Measurements from ENCODE around the gene ALG12.

Gene ALG12

DNA sequence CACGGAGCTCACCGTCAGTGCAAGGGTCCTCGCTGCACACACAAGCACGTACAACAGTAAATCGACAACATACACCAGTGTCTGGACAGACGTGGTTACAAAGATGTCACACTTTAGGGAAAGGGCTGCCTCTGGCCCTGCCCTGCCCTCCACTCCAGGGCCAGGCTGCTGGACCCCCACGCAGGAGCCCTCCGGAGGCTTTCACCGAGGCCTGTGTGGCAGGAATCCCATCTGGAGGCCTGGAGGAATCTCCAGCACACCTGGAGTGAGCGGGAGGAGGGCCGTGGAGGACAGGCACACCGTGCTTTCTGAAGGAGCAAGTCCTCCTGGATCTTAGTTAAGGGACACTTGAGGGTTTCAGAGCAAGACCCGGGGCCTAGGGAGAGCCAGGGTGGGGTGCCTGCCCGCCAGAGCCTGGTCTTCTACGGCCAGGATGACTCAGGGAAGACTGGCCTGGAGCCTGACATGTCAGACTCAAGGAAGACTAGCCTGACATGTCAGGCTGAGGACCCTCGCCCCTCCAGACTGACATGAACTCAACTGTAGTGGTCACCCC lies 40.2 kb upstream of the ALG12 start:
- in situ Hi-C loops (cut with HindIII; ENCODE audit: low sequenced_read_pairs), result no loop called here

- in situ Hi-C loops (cut with HindIII; ENCODE audit: low sequenced_read_pairs), result no loop called here
These were observed 39.7 kb upstream of the ALG12 start for GRCh38 chr22:49957826-49958365.

DNA sequence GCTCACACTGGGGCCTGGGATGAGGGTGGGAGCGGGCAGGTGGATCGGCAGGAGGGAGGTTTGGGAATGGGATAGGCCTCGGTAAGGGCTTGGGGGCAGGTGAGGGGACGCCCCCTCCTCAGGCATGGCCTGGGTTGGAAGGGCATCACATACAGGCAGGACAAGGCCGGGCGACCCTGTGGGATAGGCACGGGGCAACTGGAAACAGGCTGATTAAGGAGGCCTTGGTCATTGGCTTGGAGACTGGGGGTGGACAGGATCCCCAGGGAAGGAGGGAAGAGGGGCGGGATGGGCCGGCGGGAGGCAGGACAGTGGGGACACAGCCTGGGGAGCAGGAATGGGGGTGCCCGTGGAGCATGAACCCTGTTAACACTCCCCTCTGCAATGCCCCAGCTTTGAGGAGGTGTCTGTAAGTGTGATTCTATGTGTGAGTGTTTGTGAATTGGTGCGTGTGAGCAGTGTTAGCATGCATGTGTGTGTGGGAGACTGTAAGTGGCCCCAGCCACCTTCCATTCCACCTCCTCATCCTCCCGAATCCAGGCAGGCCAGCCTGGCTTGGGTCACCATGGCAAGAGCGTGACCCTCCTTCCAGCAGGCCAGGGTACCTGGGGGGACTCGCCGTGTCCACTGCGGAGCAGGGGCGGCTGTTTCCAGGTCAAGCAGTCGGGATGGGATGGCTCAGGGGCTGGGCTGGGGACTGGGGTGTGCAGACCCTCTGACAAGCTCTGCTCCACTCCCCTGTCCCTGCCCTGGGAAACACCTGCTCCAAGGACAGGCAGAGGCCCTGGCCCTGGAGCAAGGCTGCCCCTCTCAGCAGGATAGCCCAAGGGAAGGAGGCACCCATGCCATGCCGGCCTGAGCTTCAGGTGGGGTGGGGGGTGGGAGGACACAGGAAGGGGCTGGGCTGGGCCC lies 38.9 kb upstream of the ALG12 start:
- in situ Hi-C loops (cut with HindIII; ENCODE audit: low sequenced_read_pairs), result no loop called here

- in situ Hi-C loops (cut with HindIII; ENCODE audit: low sequenced_read_pairs), result no loop called here
These were observed 38.2 kb upstream of the ALG12 start for GRCh38 chr22:49956418-49956770.

DNA sequence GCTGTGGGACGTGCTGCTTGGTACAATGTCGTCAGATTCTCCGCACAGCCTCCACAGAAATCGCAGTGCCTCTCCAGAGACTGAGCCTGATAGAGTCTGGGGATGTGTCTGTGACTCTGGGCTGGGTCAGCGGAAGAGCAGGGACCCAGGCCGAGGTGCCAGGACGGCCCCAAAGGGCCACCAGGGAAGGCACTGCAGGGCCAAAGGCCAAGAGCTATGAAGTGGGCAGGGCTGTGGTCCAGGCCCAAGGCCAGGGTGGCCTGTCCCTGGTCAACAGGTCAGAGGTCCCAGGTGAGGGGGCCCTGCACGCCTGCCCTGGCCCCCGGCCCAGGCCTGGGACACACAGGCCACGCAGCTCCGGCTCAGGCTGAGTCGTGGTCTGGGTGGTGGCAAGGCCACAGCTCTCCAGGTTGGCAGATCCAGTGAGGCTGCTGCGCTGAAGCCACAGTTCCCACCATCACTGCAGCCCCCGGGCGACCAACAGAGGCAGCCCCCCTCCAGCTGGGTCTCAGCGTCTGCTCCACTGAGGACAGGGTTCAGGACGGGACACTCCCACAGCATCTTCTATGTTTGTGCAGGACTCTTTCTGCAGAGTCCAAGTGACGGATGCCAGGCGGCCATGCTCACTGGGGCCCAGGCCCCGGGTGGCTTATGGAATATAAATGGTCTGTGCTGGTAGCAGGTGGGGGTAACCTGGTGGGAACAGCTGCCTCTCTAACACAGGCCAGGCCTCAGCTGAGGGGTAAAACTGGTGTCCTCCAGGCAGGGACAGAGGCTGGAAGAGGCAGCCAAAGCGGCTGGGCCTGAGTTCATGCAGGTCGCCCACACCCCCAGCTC lies 37.6 kb upstream of the ALG12 start:
- in situ Hi-C loops (cut with HindIII; ENCODE audit: low sequenced_read_pairs), result no loop called here

GRCh38 chr22:49954991-49955580 lies 36.8 kb upstream of the ALG12 start:
- in situ Hi-C loops (cut with HindIII; ENCODE audit: low sequenced_read_pairs), result no loop called here

DNA sequence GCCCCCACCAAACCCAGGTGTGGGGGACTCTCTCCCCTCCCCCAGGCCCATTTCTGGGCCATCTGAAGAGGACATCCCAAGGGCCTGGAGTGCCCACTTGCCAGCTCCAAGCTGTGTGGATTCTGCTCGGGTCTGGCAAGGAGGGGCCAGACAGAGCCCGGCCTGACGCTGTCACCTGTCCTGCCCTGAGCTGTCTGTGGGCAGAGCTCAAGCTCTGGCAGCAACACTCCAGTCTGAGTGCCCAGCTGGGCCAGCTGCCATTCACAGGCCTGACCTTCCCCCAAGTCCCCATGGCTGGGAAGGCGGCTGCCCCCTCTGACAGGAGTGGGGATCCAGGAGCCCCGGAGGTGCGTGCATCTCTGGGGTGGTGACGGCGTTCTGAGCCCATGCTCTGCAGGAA lies 36.1 kb upstream of the ALG12 start:
- in situ Hi-C loops (cut with HindIII; ENCODE audit: low sequenced_read_pairs), result no loop called here

DNA sequence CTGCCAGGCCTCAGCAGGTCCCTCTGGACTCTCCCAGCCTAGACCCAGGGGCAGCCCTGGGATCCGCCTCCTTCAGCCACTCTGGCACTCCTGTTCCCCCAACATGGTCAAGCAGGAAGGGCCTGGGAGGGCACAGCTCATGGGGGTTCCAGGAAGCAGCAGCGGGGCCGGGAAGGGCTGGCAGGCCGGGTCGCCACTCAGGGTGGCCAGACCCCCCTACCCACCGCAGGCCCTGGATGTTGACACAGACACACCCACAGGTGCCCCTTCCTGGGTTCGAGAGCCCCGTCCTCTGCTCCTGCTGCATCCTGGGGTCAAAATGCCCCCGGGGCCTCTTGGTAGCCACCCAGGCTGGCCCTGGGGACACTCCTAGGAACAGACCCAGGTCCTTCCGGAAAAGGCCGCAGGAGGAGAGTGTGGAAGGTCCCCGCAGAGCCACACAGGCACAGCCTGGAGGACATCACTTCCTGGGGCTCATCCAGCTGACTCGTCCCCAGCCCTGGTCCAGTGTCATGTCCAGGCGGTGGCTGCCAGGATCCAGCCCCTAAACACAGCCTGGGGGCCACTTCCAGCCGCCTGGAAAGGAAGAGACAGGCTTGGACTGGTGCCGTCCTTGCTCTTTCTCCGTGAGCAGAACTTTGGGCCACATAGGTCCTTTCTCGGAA lies 35.6 kb upstream of the ALG12 start:
- in situ Hi-C loops (cut with HindIII; ENCODE audit: low sequenced_read_pairs), result no loop called here

DNA sequence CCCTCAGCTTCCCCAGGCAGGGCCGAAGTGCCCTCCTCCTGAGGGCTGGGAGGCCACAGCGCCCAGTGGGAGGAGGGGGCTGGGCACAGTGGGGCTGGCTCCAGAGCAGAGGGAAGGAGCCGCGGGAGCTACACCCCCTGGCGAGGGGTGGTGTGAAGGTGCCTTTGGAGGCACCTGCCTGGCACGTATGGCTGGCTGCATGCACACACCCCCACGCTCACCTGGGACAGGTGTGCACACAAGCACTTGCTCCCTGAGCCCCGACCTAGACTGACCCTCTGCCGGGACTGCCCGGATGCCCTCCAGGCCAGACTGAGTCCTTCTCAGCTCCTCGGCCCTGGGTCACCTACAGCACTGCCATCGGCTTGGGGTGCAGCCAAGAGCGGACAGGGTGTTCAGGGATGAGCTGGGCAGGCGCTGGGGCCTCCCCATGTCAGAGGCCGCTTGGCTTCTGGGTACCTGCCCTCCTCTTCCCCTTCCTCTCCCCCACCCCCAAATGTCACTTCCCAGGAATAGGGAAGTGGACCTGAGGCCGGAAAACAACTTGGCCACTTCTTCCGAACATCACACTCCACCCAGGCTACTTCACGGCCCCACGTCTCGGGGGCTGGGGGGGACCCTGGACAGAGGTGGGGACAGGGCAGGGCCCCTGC lies 34.9 kb upstream of the ALG12 start:
- in situ Hi-C loops (cut with HindIII; ENCODE audit: low sequenced_read_pairs), result no loop called here

- in situ Hi-C loops (cut with HindIII; ENCODE audit: low sequenced_read_pairs), result no loop called here
These were observed 34.0 kb upstream of the ALG12 start for GRCh38 chr22:49951986-49952896.

DNA sequence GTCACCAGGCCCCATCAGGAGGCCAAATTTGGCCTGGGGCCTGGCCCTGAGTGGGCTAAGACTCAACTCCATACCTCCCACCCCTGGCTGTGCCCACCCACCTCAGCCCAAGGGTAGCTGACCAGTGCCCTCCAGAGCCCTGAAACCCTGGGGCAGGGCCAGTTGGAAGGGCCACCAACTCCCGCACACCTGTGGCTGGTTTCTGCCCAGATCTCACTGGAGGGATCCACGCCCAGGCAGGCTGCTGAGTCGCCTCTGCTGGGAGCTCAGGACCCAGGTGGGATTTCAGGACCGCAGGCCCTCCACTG lies 33.4 kb upstream of the ALG12 start:
- in situ Hi-C loops (cut with HindIII; ENCODE audit: low sequenced_read_pairs), result no loop called here

DNA sequence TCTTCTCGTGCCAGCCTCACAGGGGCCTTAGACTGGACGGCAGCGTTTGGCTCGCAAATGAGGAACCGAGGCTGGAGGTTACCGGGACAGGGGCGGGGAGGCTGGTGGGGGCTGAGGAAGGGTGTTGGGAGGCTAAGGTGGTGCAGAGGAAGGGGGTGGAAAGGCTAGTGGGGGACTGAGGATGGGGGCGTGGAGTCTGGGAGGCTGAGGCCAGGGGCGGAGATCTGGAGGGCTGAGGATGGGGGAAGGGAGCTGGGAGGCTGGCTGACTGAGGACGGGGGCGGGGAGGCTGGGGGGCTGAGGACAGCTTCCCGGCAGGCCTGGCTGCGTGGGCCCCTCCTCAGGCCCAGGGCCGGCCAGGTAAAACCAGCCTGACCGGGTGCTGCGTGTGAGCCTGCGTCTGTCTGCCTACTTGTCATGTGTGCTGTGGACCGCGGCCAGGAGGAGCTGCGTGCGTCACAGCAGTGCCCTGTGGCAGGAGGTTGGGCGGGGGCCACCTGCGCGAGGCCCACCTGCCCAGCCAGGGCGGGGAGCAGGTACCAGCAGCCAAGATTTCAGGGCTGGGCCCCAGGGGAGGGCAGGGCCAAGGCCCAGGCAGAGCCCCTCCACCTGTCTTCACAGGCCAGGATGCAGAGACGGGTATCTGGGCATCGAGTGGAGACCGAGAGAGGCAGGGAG lies 32.9 kb upstream of the ALG12 start:
- in situ Hi-C loops (cut with HindIII; ENCODE audit: low sequenced_read_pairs), result no loop called here

DNA sequence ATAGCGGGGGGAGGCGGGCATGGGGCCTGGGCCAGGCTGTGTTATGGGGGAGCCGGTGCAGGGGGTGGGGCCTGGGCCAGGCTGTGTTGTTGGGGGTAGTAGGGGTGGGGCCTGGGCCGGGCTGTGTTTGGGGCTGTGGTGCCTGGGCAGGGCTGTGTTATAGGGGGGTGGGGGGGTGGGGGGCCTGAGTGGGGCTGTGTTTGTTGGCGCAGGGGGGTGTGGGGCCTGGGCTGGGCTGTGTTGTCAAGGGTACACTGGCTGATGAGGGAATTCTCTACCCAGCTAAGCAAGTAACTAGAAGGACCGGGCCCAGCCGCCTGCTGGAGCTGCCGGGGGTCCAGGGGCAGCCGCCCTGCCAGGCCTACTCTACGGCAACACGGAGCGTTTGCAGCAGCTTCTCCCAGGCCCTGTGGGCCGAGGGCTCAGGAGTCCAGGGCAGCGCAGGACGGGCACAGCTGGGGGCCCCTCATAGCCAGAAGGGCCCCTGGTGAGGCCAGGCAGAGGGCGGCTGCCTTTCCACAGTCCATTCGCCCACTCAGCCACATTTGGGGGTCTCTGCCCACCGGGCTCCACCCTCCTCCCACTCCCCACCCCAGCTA lies 32.3 kb upstream of the ALG12 start:
- in situ Hi-C loops (cut with HindIII; ENCODE audit: low sequenced_read_pairs), result no loop called here

GRCh38 chr22:49949914-49950292 lies 31.7 kb upstream of the ALG12 start:
- in situ Hi-C loops (cut with HindIII; ENCODE audit: low sequenced_read_pairs), result no loop called here

- in situ Hi-C loops (cut with HindIII; ENCODE audit: low sequenced_read_pairs), result no loop called here
These were observed 31.0 kb upstream of the ALG12 start for GRCh38 chr22:49948958-49949913.

DNA sequence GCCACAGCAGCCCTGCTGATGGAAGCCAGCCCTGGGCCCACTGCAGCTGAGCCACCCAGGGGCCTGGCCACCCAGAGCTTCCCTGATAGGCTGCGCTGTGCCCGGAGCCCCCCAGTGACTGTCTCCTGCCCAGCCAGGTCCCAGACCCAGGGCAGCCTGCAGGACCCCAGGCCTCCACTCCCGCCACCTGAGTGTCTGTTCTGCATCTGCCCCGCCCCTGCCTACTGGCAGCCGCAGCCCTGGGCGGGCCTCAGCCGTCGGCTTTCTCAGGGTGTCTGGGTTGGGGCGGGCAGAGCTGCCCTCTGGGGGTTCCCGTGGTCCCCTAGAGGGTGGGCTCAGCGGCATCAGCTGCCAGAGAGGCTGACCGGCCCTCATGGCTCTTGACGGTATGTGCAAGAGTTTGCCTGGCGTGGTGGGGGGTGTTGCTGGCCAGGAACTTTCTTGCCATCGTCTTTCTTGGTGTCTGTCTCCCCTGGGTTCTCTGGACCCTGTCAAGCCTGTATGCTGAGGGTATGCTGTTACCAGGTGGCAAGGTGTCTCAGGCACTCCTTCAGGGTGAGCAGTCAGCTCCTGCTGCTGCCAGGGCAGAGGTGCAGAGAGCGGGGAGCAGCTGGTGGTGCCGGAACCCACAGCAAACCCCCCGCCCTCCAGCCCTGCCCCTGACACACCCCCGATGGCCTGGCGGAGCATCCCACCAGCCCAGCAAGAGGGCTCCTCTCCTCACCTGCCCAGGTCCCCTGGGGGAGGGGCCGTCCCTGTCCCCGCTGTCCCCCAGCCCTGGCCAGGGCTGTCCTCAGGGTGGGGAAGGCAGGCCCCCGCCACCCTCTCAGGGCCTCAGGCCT lies 30.1 kb upstream of the ALG12 start:
- in situ Hi-C loops (cut with HindIII; ENCODE audit: low sequenced_read_pairs), result no loop called here

Measured in endothelial cell of hepatic sinusoid (primary cell).